HEK293T (cell line): ENCODE data around the gene SFTPA1.
"Not testable (repeated sequence)": the region's sequence is repeated elsewhere in the genome, so short reads cannot be mapped to it uniquely, and the experiment has no call there.

Source experiments
- CTCF ChIA-PET: fragments of 350-600 bp; formaldehyde crosslinking; extraction: SDS; loops from one replicate; lab custom pipeline; 2021; ENCODE audit warnings: antibody characterized with exemption, inconsistent platforms; lab: Yijun Ruan, JAX
- POLR2A ChIA-PET: fragments of 350-600 bp; formaldehyde crosslinking; extraction: SDS; loops from one replicate; lab custom pipeline; 2020; ENCODE audit warnings: antibody characterized with exemption, inconsistent platforms; lab: Yijun Ruan, JAX
- DNase-seq: peaks from one replicate; pipeline ENCODE4 v3.0.0; 2012; ENCODE audit warnings: mixed read lengths; ENCODE audit errors: extremely low spot score
- ARNT ChIP-seq: fragments of 450-650 bp; IDR thresholded peaks from 2 replicates; pipeline ENCODE4 v1.6.1; 2017; ENCODE audit warnings: mild to moderate bottlenecking
- BHLHE40 ChIP-seq: fragments of 450-650 bp; IDR thresholded peaks from 2 replicates; pipeline ENCODE4 v1.6.1; 2016; ENCODE audit warnings: mild to moderate bottlenecking, moderate library complexity, borderline replicate concordance
- CTBP1 ChIP-seq: fragments of 450-650 bp; IDR thresholded peaks from 2 replicates; pipeline ENCODE4 v1.6.1; 2016; ENCODE audit warnings: borderline replicate concordance
- ELF4 ChIP-seq: fragments of 450-650 bp; IDR thresholded peaks from 2 replicates; pipeline ENCODE4 v1.6.1; 2017; ENCODE audit warnings: antibody characterized with exemption
- FOXA1 ChIP-seq: fragments of 450-650 bp; IDR thresholded peaks from 2 replicates; pipeline ENCODE4 v1.6.1; 2016; ENCODE audit warnings: mild to moderate bottlenecking
- FOXK2 ChIP-seq: fragments of 450-650 bp; IDR thresholded peaks from 2 replicates; pipeline ENCODE4 v1.6.1; 2016; ENCODE audit warnings: mild to moderate bottlenecking
- FOXM1 ChIP-seq: fragments of 450-650 bp; IDR thresholded peaks from 2 replicates; pipeline ENCODE4 v1.6.1; 2017; ENCODE audit warnings: mild to moderate bottlenecking, borderline replicate concordance
- HDGF ChIP-seq: fragments of 450-650 bp; IDR thresholded peaks from 2 replicates; pipeline ENCODE4 v1.6.1; 2017; ENCODE audit warnings: antibody characterized with exemption, borderline replicate concordance
- L3MBTL2 ChIP-seq: fragments of 450-650 bp; conservative IDR thresholded peaks from 2 replicates; pipeline ENCODE4 v1.6.1; 2016; ENCODE audit warnings: mild to moderate bottlenecking
- LEF1 ChIP-seq: fragments of 450-650 bp; IDR thresholded peaks from 2 replicates; pipeline ENCODE4 v1.6.1; 2017; ENCODE audit warnings: mild to moderate bottlenecking, borderline replicate concordance
- NFRKB ChIP-seq: fragments of 450-650 bp; IDR thresholded peaks from 2 replicates; pipeline ENCODE4 v1.6.1; 2016; ENCODE audit warnings: mild to moderate bottlenecking, moderate library complexity
- SP1 ChIP-seq: fragments of 450-650 bp; IDR thresholded peaks from 2 replicates; pipeline ENCODE4 v1.6.1; 2017
- SUZ12 ChIP-seq: fragments of 450-650 bp; IDR thresholded peaks from 2 replicates; pipeline ENCODE4 v1.6.1; 2016; ENCODE audit warnings: mild to moderate bottlenecking
- TARDBP ChIP-seq: fragments of 450-650 bp; IDR thresholded peaks from 2 replicates; pipeline ENCODE4 v1.6.1; 2016
- ZNF384 ChIP-seq: fragments of 450-650 bp; IDR thresholded peaks from 2 replicates; pipeline ENCODE4 v1.6.1; 2016
- TF ChIP-seq, protein P1 (sequence below): fragments of 450-650 bp; IDR thresholded peaks from 2 replicates; pipeline ENCODE4 v1.6.1; 2016

SFTPA1 gene

DNA sequence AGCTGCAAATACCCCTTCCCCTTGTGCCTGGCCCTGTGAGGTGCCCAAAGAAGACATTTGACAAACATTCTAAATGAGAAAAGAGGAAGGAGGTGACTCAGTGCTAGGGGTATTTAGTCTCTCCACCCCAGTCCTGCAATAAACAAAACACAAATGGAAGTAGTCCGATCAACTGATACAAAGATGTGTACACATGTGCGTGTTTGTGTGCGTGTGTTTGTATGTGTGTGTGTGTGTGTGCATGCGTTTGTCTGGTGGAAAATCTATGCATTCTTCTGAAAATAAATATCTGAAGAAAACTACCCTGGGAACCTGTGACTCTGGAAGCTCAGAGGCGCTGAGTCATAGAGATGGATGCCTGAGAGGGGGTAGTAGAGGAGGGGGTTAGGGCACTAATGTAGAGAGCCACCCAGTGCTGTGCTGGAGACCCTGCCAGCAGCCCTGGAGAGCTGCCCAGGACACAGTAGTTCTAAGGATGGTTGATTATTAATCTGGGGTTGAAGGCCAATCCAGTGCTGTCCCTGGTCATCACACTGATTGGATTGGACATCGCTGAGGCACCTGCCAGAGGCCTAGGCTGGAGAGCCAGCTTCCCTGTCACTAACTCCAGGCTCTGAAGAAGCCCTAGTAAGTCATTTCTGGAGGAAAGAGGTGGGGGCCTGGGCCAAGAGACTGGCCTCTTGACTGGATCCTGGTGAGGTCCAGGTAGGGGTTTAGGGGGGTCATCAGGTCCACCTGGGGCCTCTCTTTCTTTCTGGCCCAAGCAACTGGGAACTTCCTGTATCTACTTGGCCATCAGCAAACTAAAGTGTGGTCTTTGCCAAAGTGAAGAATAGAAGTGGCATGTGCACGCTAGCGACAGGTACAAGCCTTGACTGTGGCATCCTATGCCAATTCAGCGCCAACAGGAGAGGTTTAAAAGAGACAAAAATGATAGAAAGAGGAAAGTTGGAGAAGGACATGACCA, 18.5 kb downstream of the SFTPA1 start:
- POLR2A ChIA-PET, result no interaction called here
- CTCF ChIA-PET, result no interaction called here
- TF ChIP-seq FOXK2 (no peak), L3MBTL2 (no peak), ARNT (no peak), HDGF (no peak), LEF1 (no peak), ELF4 (no peak), FOXA1 (no peak), FOXM1 (no peak), NFRKB (no peak), SP1 (no peak), BHLHE40 (no peak), CTBP1 (no peak), ZNF384 (no peak), SUZ12 (no peak), TARDBP (no peak)
- TF ChIP-seq, protein P1, sequence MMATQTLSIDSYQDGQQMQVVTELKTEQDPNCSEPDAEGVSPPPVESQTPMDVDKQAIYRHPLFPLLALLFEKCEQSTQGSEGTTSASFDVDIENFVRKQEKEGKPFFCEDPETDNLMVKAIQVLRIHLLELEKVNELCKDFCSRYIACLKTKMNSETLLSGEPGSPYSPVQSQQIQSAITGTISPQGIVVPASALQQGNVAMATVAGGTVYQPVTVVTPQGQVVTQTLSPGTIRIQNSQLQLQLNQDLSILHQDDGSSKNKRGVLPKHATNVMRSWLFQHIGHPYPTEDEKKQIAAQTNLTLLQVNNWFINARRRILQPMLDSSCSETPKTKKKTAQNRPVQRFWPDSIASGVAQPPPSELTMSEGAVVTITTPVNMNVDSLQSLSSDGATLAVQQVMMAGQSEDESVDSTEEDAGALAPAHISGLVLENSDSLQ, result no peak
- no peak for DNase-seq

DNA sequence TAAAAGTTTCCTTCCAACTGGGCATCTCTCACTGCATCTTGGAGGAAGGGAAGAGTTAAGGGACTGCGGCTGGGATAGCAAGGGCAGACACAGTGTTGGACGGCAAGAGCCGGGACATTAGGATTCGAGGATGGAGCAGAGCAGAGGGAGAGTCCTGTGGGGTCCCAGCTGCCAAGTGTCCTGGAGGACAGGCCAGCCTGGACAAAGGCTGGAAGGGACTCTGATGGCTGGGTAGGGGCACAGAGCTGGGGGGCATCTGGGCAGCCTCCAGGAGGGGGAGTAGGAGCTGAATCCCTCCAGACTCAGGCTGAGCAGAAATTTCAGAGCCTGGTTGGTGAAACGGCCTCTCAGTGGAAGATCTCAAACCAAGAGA, 19.2 kb downstream of the SFTPA1 start:
- POLR2A ChIA-PET, result no interaction called here
- CTCF ChIA-PET, result no interaction called here
- TF ChIP-seq FOXK2 (no peak), ELF4 (no peak), FOXA1 (no peak), FOXM1 (no peak), ZNF384 (no peak), HDGF (no peak), CTBP1 (no peak), SUZ12 (no peak), TARDBP (no peak), L3MBTL2 (no peak), NFRKB (no peak), ARNT (no peak), LEF1 (no peak), SP1 (no peak), BHLHE40 (no peak)
- TF ChIP-seq, protein P1, result no peak
- no peak for DNase-seq

DNA sequence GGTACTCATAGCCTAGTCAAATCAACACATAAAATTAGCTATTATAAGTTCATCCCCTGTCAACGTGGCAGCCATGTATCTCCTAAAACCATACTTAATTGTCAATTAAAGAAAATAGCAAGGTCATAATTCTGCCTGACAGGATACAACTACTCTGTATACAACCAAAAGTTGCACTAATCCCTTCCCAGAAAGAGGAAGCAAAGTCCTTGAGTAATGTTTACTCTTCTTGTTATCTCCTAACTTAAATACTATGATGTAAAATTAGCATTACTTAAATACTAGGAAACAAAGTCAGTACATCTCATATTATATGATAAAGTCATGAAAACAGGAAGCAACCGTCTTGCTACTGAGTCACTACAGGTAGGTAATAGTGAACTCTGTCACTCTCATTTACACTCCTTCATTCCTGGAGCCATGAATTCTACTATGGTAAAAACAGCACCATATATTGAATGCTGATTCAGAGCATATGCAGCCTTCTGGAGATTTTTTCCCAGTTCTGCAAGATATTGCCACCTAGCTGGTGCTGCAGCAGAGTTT, 26.0 kb downstream of the SFTPA1 start:
- CTCF ChIA-PET, POLR2A ChIA-PET, DNase-seq: not testable (repeated sequence)

DNA sequence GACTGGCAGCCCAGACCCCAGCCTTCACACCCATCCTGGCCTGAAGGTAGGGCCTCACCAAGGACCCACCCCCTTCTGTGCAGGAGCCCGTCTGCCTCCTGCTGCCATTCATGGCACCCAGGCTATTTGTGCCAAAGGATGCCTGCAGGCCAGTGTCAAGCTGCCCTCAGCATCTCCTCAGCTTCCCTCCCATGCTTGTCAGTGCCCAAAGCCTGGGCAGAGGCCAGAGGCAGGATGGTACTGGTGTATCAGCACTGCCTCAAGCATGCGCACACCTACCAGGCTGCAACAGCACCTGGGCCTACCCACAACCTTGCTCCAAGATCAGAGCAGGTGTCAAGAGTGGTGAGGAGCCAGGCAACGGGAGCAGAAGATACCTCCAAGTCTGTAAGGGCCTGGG, 27.6 kb downstream of the SFTPA1 start:
- POLR2A ChIA-PET, result no interaction called here
- DNase-seq, result no peak
- TF ChIP-seq, protein P1, result no peak
- no peak for TF ChIP-seq ZNF384
- no peak for TF ChIP-seq NFRKB
- TF ChIP-seq CTBP1, result no peak
- no peak for TF ChIP-seq ELF4
- CTCF ChIA-PET, result no interaction called here

DNA sequence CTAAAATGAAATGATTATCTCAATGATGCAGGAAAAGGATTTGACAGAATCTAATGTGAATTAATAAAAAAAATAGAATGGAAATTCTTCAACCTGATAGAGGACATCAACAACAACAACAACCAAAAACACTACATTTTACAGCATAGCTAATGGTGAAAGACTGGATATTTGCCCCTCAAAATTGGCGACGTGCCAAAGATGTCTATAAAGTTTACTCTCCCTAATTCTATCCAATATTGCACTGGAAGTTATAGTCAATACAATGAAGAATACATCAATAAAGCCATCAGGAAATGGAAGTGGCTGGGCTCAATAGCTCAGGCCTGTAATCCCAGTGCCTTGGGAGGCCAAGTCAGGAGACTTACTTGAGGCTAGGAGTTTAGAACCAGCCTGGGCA, 42.0 kb downstream of the SFTPA1 start:
- POLR2A ChIA-PET, CTCF ChIA-PET, DNase-seq: not testable (repeated sequence)

DNA sequence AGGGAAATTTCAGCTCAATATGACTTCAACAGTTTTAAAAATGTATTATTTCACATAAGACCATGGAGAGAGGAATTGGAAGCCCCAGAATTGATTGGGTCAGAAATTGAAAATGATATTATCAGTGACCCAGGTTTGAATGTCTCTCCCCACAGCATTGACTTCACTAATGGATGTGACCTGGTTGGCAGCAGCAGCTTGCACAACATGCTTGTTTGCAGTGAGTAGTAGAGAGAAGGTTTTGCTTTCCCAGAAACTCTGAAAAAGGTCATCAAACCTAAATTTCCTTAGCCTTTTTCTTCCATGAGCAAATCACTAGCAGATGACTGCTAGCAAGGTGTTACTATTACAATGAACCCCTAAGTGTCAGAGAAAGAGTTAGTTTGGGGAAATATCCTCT, 52.5 kb downstream of the SFTPA1 start:
- DNase-seq, POLR2A ChIA-PET, CTCF ChIA-PET: not testable (repeated sequence)

DNA sequence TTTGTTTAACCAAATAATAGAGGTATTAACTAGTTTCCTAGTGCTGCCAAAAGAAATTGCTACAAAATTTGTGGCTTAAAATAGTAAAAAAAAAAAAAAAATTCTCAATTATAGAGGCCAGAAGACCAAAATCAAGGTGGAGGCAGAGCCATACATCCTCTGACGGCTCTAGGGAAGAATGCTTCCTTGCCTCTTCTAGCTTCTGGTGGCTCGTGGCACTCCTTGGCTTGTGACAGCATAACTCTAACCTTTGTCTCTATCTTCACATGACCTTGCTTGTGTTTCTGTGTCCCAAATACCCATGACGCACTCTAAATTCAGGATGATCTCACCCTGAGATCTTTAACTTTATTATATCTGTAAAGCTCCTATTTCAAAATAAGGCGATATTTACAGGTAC, 53.9 kb downstream of the SFTPA1 start:
- CTCF ChIA-PET, DNase-seq, POLR2A ChIA-PET: not testable (repeated sequence)
